PFSK-1 (cell line): ENCODE measurements around the gene PTH2.

ENCODE experiments used
- FOXP2 ChIP-seq: optimal IDR thresholded peaks from 2 replicates; pipeline ENCODE3; 2011; ENCODE audit warnings: borderline replicate concordance, control low read depth, inconsistent platforms; ENCODE audit not compliant: insufficient read depth; ENCODE audit errors: extremely low read length, extremely low read depth
- POLR2AphosphoS5 ChIP-seq: IDR thresholded peaks from 2 replicates; pipeline ENCODE4 v1.6.1; 2012; ENCODE audit warnings: low read depth, mild to moderate bottlenecking, control low read depth, low read length, moderate library complexity
- REST ChIP-seq, 2 experiments: IDR thresholded peaks; 2 replicates each; pipeline versions ENCODE4 v1.6.1 to v1.8.0; 2011 to 2012; ENCODE audit warnings: low read depth in 2 of 2, low read length in 2 of 2, control low read depth in 1 of 2, inconsistent platforms in 1 of 2, mild to moderate bottlenecking in 1 of 2, moderate library complexity in 1 of 2; ENCODE audit not compliant: insufficient read depth in 1 of 2
- SIN3A ChIP-seq: IDR thresholded peaks from 2 replicates; pipeline ENCODE4 v1.6.1; 2012; ENCODE audit warnings: mild to moderate bottlenecking, low read length, moderate library complexity, borderline replicate concordance; ENCODE audit not compliant: insufficient read depth
- TAF1 ChIP-seq: IDR thresholded peaks from 2 replicates; pipeline ENCODE4 v1.6.1; 2012; ENCODE audit warnings: low read length, control low read depth, borderline replicate concordance; ENCODE audit not compliant: insufficient read depth

Gene PTH2

GRCh38 chr19:49462492-49462891 lies 39.3 kb upstream of the PTH2 start:
- TF ChIP-seq TAF1 (no peak), SIN3A (no peak), POLR2AphosphoS5 (no peak), REST (IDR thresholded peaks at IDR 0.05; ENCODE audit: insufficient read depth in 1 of 2, low read depth in 2 of 2, low read length in 2 of 2) (no peak), FOXP2 (no peak)

- TF ChIP-seq SIN3A (no peak), REST (IDR thresholded peaks at IDR 0.05; ENCODE audit: insufficient read depth in 1 of 2, low read depth in 2 of 2, low read length in 2 of 2) (no peak), FOXP2 (no peak), TAF1 (no peak)
Observed at GRCh38 chr19:49461656-49462055, 38.4 kb upstream of the PTH2 start.

- no peak for TF ChIP-seq FOXP2
- no peak for TF ChIP-seq SIN3A
- TF ChIP-seq TAF1: no peak
- no peak for TF ChIP-seq REST (IDR thresholded peaks at IDR 0.05; ENCODE audit: insufficient read depth in 1 of 2, low read depth in 2 of 2, low read length in 2 of 2)
Observed at GRCh38 chr19:49459388-49459787, 36.1 kb upstream of the PTH2 start.

- TF ChIP-seq POLR2AphosphoS5: no peak
- no peak for TF ChIP-seq FOXP2
Observed at GRCh38 chr19:49458567-49458903, 35.3 kb upstream of the PTH2 start.

GRCh38 chr19:49456326-49456725 lies 33.1 kb upstream of the PTH2 start:
- TF ChIP-seq FOXP2: no peak
- TF ChIP-seq POLR2AphosphoS5: no peak
- no peak for TF ChIP-seq SIN3A
- TF ChIP-seq REST (IDR thresholded peaks at IDR 0.05; ENCODE audit: insufficient read depth in 1 of 2, low read depth in 2 of 2, low read length in 2 of 2): no peak
- TF ChIP-seq TAF1: no peak

GRCh38 chr19:49455773-49456172 lies 32.5 kb upstream of the PTH2 start:
- no peak for TF ChIP-seq SIN3A
- TF ChIP-seq POLR2AphosphoS5: no peak
- no peak for TF ChIP-seq FOXP2
- no peak for TF ChIP-seq TAF1
- no peak for TF ChIP-seq REST (IDR thresholded peaks at IDR 0.05; ENCODE audit: insufficient read depth in 1 of 2, low read depth in 2 of 2, low read length in 2 of 2)
